Bronchial epithelial cell (primary cell): ENCODE results near the gene GNG2. TPM values are rescaled to one million over a fixed set of nuclear protein-coding genes. Genes with fewer than 3 reads are reported as not detected.

ENCODE experiments used
- DNase-seq: peaks from one replicate; pipeline ENCODE4 v3.0.0-alpha.2; 2010; ENCODE audit warnings: low read depth
- FAIRE-seq: peaks from 2 replicates; lab custom pipeline; 2011; peaks lifted over from hg19 to GRCh38; lab: Jason Lieb, UNC
- H3K27me3 ChIP-seq: 2 replicates; pipeline ENCODE4 v1.5.1; 2011; ENCODE audit warnings: low read length; ENCODE audit not compliant: control insufficient read depth, insufficient read depth
- H3K36me3 ChIP-seq: 2 replicates; pipeline ENCODE4 v1.5.1; 2011; ENCODE audit warnings: low read length; ENCODE audit not compliant: control insufficient read depth, insufficient read depth
- H3K4me3 ChIP-seq: 2 replicates; pipeline ENCODE4 v1.5.1; 2011; ENCODE audit warnings: mild to moderate bottlenecking, low read depth, low read length, control low read depth
- CTCF ChIP-seq: IDR thresholded peaks from 2 replicates; pipeline ENCODE4 v1.5.1; 2011; ENCODE audit warnings: mild to moderate bottlenecking, moderate library complexity, low read length, control low read depth, inconsistent platforms; ENCODE audit not compliant: insufficient read depth, severe bottlenecking
- total RNA-seq: library from RNA; depleted of rRNA; stranded (reverse); fragments of >200 nt; gene quantifications from 2 replicates; pipeline ENCODE4 v1.2.1, GENCODE V29; 2014

Gene GNG2
- not detected in 2 replicates for total RNA-seq

- no peaks in the 10 kb centered on the region for H3K36me3 ChIP-seq
- TF ChIP-seq CTCF = no peak
- FAIRE-seq = no peak
- peaks cover 2% of the 10 kb centered on the region for H3K27me3 ChIP-seq
- peak; percentile 41 for DNase-seq
- peak within 1 kb of the TSS; percentile 10 for H3K4me3 ChIP-seq
Measured at GRCh38 chr14:51860164-51860824, at the start of gene GNG2. GNG2 (plus strand) TSS chr14:51860612; CDS start chr14:51950679, 90,067 bp downstream.

- Histone ChIP-seq H3K36me3 (no peaks in the 10 kb centered on the region), H3K27me3 (no peaks in the 10 kb centered on the region), H3K4me3 (no peak overlapping the region)
- FAIRE-seq (no peak), DNase-seq (no peak)
- TF ChIP-seq CTCF = no peak
Measured at GRCh38 chr14:51811706-51812105, 48.7 kb upstream of the GNG2 start.

GRCh38 chr14:51816031-51816430, 44.4 kb upstream of the GNG2 start:
- H3K36me3 ChIP-seq = no peaks in the 10 kb centered on the region
- TF ChIP-seq CTCF = no peak
- H3K4me3 ChIP-seq = no peak overlapping the region
- no peak for FAIRE-seq
- peaks cover 2% of the 10 kb centered on the region for H3K27me3 ChIP-seq
- no peak for DNase-seq

GRCh38 chr14:51817326-51817725, 43.1 kb upstream of the GNG2 start:
- Histone ChIP-seq H3K36me3 (no peaks in the 10 kb centered on the region), H3K4me3 (no peak overlapping the region), H3K27me3 (peaks cover 2% of the 10 kb centered on the region)
- no peak for TF ChIP-seq CTCF
- no peak for FAIRE-seq
- DNase-seq = no peak

- TF ChIP-seq CTCF = no peak
- no peaks in the 10 kb centered on the region for H3K36me3 ChIP-seq
- FAIRE-seq = no peak
- DNase-seq = no peak
- no peak overlapping the region for H3K4me3 ChIP-seq
- H3K27me3 ChIP-seq = peaks cover 2% of the 10 kb centered on the region
Measured at GRCh38 chr14:51818748-51819380, 41.5 kb upstream of the GNG2 start.

GRCh38 chr14:51821822-51822221, 38.6 kb upstream of the GNG2 start:
- no peak overlapping the region for H3K4me3 ChIP-seq
- DNase-seq (no peak), FAIRE-seq (no peak)
- peaks cover 2% of the 10 kb centered on the region for H3K27me3 ChIP-seq
- H3K36me3 ChIP-seq = no peaks in the 10 kb centered on the region
- no peak for TF ChIP-seq CTCF
